Stimulated activated CD4-positive, alpha-beta T cell treated with anti-CD3 and anti-CD28 coated beads, Interleukin-12 subunit alpha, Interleukin-12 subunit beta, amount 100 ng/mL, for 48 hours (primary cell): ENCODE results near the gene ZNF311.
"Not testable (repeated sequence)": the region's sequence is repeated elsewhere in the genome, so short reads cannot be mapped to it uniquely, and the experiment has no call there.

Source experiments
- DNase-seq, 3 donors: peaks; one replicate each; pipeline ENCODE4 v3.0.0-alpha.2; 2020; ENCODE audit warnings: low read depth in 2 of 3, low spot score in 1 of 3

Gene ZNF311

DNA sequence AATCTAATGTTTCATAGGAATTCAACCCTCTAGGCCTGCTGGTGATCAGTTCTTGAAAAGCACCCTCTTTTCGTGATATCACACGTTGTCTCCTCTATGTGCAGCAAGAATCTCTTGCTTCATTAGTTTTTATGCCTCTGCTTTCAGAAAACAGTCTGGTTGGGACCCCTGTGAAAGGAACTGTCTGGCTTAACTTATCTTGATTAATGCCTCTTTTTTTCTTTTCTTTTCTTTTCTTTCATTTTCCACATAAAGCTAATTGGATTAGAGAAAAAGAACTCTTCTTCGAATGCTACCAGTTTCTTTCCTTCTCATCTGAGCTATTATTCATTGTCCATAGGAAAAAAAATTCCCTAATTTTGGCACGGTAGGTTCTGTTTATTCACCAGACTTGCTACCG, 21.3 kb downstream of the ZNF311 start:
- no peak for DNase-seq

DNA sequence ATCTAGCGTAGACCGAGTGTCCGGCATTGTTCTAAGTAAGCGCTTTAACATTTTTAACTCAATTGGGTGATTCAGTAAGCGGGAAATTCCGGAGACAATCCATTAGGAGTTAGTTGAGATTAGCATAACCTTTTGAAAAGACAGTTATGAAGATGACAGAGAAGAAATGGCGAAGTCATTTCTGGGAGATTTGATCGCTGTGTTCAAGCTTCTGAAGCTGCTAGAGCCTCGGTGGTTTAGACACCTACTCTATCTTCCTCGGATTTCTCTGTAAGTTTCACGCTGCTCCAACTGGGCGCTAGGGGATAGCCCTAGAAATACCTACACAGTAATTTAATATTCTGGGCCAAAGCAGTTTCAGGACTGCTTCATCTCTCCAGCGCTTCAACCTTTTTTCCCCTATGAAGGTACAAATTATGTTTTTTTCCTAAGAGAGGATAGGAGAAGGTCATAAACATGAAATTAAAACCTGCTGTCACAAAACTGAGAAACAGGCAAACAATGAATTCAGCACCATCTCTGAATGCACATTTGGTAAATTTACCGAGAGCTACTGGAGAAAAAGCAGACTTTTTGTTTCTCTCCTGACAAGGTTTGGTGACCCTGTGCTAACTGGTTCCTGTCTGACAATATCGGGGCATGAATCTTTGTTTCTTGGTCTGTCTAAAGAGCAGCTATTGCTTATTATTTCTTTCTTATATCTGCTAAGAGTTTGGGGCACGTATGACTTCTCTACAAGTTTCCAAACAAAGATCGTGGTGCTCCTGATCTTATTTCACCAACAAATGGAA, 22.4 kb downstream of the ZNF311 start:
- no peak for DNase-seq

DNA sequence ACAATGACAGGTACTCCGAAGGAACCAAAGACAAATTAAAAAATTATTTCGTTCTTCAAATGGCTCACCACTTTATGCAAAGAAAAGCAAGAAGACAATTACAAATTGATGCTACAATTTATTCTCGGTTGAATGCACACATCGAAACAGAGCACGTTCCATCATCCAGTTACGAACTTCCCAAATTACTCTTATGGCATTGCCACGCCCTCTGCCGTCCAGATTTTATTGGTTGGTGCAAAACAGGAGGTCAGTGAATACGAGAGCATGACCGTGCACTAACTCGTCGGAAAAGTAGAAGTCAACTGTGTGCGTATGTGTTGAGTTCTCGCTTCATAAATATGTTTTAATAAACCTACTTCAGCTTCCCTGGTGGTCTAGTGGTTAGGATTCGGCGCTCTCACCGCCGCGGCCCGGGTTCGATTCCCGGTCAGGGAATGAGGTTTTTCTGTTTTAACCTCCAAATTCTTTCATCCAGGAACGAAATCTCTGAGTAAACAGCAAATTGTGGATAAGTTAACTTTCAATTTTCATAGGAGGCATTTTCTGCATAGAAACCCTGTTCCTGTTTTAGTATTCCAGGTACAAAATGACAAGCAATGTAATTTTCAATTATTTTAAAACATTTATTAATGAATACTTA, 23.2 kb downstream of the ZNF311 start:
- DNase-seq, result peak; percentile 56 to 80 (median 67)

DNA sequence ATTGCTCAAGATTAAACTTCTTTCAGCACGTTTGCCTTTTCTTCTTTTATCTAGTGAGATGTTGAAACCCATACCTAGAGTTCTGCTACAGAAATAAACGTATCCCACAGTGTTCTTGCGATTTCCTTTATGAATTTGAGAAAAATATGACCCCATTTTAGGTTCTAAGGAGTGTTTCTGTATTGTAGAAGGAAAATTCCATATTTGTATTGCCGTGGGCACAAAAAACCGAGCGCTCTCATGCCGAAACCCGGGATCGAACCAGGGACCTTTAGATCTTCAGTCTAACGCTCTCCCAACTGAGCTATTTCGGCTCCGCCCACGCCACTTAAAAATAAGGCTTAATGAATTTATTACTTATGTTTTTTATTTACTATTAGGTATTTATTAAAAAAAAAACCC, 23.7 kb downstream of the ZNF311 start:
- DNase-seq, result peak; percentile 66 to 87 (median 71)

DNA sequence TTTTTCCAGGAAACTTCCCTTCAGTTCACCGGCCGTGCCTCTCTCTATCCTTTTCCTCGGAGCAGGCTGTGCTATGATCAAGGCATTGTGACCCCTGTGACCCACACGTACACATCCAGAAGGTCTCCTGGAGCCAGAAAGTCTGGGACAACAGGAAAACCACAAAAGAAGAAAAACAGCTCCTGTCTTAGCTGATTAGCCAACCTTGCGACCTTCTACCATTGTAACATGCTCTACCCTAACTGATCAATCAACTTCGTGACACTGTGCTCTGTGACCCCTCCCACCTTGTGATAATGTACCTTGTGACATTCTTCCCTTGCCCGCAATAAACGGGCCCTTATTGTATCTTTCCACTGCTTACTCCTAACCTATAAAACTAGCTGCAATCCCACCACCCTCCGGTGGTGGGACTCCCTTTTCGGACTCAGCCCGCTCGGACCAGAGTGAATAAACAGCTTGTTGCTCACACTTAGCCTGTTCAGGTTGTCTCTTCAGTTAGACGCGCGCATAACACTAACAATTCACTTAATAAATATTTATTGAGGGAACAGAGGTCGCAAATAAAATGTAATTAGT, 24.2 kb downstream of the ZNF311 start:
- DNase-seq, result peak; percentile 39 to 50 (median 41)

DNA sequence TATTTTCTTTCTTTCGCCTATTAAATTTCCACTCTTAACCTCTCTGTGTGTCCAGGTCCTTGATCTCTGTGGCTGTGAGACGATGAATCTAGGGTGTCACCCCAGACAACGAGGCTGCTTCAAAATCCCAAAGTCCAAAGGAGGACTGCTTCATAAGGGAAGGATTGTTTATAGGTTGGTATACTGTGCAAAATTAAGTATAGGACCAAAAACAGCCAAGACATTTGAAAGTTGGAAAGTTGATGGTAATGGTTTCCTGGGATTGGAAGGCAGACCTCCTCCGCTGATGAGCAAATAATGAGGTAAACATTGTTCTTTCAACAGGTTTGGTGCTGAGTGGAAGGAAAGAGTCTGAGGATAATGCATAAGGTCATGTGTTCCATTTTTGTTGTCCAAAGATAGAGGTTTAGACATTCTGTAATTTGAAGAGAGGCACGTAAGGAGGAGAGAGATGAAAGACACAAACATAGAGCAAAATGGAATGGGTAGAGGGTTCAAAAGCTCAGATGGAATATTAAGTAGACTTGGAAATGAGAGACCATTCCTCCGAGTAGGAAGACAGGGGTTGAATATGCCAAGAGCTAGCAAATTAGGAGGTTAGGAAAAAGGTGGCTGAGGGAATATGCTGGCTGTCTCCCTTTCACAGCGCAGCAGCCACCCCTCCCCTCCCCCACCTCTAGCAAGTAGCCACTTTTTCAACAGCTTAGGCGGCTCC, 24.8 kb downstream of the ZNF311 start:
- no peak for DNase-seq

DNA sequence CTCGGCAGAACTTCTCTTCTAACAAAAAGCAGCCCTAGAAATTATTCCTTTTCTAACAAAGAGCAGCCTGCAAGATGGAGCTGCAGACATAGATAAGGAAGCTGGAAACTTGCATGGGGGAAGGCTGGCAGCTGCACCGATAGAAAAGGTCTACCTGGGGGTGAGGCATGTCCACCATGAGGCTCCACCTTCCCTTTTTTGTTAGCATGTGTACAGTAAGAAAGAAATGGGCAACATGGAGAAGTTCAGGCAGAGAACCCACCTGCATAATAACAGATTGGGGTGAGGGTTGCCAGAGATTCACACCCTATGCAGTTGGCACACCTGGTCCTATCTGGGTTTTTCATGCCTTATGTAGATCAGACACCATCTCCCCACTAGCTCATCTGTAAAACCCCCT, 25.4 kb downstream of the ZNF311 start:
- DNase-seq, result no peak

DNA sequence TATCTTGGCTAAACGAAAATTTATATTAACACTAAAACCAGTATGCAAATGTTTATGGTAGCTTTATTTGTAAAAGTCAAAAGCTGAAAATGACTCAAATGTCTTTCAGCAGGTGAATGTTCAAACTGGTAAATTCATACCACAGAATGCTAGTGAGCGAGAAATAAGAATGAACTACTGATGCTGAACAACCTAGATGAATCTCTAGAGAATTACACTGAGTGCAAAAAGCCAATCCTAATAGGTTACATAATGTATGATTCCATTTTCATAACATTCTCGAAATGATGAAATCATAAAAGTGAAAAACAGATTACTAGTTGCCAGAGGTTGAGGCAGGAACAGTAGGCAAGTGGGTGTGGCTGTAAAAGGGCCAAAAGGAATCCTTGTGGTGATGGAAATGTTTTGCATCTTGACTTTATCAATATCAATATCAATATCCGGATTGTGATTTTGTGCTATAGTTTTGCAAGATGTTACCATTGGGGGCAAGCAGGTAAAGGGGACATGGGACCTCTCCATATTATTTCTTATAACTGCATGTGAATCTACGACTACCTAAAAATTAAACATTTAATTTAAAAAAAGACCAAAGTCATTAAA, 26.1 kb downstream of the ZNF311 start:
- no peak for DNase-seq

DNA sequence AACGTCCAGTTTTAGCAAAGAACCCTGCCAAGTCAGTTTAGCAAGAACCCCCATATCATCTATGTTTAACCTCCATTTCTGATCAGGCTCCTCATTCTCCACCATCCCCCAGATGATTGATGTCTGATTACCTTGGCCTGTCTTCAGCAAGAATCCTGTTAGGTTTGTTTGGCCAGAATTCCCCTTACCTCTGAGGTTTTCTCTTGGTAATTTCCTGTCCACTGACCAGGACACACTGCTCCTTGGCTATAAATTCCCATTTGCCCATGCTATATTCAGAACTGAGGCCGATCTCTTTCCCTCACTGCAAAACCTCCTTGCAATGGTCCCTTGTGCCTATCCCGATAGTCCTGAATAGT, 27.0 kb downstream of the ZNF311 start:
- DNase-seq, result no peak

DNA sequence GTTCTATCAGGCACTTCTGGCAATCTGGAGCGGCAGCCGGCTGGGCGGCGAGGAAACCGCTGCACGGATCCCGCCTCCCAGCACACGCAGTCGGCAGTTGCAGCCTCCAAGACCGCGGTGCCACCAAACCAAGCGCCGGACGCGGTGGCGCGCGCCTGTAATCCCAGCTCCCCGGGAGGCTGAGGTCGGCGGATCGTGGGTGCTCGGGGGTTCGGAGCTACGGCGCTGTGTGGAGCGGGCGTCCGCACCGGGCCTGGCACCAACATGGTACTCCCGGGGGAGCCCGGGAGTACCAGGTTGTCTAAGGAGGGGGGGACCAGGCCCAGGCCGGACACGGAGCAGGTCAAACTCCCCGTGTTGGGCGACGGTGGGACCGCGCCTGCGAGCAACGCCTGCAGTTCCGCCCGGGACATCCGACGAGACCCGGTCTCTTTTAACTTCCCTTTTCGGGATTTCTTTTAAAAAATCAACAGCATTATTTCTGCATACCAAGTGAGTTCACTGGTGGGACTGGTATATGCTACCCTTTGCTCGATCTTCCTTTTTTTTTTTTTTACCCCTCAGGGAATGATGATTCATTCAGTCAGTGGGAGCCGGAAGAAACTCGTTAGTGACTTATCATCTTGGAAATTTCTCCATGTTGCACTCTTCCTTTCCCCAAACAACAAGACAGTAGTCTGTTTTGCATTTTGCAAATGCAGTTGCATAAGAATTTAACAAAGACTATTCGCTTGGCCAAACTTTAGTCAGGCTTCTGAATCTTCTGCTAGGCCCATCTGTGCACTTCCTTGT, 27.6 kb downstream of the ZNF311 start:
- no peak for DNase-seq

DNA sequence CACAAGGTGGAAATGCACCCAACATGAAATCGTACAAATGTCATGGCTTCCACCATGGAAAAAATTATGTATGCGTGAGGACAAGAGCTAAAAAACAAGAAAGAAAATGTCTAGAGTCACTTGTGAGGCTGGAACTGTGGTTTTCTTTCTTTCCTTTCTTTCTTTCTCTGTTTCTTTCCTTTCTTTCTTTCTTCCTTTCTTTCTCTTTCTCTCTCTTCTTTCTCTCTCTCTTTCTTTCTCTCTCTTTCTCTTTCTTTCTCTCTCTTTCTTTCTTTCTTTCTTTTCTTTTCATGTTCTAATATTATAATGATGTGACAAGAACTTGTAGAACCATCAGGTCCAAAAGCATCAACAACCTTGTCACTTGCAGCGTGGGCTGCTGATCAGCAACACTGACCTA, 28.4 kb downstream of the ZNF311 start:
- no peak for DNase-seq

DNA sequence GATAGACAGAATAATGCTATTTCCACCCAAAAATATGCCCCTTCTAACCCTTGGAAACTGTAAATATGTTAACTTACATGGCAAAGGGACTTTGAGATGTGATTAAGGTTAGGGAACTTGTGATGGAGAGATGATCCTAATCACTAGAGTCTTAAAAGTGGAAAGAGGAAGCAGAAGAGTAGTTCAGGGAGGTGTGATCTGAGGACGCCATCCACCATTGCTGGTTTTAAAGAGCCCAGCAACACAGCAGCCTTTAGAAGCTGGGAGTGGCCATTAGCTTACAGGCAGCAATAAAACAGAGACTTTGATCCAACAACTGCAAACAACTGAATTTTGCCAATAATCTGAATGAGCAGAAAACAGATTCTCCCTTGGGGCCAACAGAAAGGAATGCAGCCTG, 30.6 kb downstream of the ZNF311 start:
- DNase-seq, result no peak

DNA sequence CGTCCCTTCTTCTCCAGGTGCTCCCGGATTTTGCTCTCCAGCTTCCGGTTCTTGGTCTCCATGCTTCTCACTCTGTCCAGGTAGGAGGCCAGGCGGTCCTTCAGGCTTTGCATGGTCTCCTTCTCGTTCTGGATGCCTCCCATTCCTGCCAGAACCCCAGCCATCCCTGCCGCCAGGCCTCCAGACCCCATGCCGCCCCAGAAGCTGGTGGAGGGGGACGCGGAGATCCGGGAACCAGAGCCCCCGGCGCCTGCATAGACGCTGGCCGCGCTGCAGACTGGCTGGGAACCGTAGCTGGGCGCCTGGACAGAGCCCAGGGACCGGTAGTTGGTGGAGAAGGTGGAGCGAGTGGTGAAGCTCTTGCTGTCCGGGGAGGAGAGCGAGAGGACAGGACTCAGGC, 35.1 kb downstream of the ZNF311 start:
- not testable (repeated sequence) for DNase-seq

DNA sequence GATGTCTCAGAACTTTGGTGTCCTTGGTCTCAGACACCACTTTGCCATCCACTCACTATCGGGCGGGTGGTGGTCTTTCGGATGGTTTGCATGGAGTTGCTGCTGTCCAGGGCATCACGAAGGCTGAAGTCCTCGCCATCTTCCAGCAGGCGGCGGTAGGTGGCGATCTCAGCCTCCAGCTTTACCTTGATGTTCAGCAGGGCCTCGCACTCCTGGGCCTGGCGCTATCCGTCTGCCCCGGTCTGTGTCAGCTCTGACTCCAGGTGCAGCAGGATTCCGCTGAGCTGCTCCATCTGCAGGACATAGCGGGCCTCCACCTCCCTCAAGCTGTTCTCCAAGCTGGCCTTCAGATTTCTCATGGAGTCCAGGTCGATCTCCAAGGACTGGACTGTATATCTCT, 36.0 kb downstream of the ZNF311 start:
- DNase-seq, result no peak

DNA sequence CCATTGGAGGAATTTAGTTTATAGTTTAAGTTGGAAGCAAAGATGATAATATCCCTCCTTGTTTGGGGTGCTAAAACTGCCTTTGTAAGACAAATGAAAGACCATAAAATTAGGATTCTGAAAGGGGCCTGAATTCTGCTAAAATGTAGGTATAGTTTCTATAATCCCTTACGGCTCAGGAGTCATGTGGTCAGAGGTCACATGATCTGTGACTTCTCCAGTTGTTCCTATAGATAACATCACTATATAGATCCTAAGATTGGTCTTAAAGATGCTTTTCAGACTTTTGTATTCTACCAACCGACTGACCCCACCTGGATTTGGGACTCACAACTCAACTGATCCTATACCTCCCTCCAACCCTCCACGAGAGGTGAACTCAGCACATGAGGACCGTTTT, 36.6 kb downstream of the ZNF311 start:
- no peak for DNase-seq

DNA sequence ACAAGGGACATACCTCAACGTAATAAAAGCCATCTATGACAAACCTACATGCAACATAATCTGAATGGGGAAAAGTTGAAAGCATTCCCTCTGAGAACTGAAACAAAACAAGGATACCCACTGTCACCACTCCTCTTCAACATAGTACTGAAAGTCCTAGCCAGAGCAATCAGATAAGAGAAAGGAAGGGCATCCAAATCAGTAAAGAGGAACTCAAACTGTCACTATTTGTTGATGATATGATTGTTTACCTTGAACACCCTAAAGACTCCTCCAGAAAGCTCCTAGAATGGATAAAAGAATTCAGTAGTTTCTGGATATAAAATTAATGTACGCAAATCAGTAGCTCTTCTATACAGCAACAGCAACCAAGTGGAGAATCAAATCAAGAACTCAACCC, 39.4 kb downstream of the ZNF311 start:
- no peak for DNase-seq

DNA sequence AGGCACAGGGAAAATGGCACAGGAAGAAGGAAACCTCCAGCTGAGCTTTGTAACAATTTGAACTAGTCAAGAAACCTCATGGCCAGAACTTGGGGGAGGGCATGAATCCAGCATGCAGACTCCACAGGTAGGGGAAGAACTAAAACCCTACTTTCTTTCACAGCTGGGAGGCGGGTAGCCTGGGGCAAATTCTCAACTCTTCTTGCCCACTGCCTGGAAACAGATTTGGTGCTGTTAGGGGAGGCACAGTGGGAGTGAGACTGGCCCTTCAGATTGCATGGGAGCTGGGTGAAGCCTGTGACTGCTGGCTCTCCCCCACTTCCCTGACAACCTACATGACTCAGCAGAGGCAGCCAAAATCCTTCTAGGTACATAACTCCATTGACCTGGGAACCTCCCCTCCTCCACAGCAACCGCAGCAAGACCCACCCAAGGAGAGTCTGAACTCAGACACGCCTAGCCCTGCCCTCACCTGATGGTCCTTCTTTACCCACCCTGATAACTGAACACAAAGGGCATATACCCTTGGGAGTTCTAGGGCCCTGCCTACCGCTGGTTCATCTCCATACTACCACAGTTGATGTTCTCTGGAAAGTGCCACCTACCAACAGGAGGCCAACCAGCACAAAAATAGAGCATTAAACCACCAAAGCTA, 44.1 kb downstream of the ZNF311 start:
- no peak for DNase-seq

DNA sequence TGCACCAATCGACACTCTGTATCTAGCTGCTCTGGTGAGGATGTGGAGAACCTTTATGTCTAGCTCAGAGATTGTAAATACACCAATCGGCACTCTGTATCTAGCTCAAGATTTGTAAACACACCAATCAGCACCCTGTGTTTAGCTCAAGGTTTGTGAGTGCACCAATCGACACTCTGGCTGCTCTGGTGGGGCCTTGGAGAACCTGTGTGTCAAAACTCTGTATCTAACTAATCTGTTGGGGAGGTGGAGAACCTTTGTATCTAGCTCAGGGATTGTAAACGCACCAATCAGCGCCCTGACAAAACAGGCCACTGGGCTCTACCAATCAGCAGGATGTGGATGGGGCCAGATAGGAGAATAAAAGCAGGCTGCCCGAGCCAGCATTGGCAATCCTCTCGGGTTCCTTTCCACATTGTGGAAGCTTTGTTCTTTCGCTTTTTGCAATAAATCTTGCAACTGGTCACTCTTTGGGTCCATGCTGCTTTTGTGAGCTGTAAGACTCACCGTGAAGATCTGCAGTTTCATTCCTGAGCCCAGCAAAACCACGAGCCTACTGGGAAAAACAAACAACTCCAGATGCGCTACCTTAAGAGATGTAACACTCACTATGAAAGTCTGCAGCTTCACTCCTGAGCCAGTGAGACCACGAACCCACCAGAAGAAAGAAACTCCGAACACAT, 46.4 kb downstream of the ZNF311 start:
- not testable (repeated sequence) for DNase-seq

DNA sequence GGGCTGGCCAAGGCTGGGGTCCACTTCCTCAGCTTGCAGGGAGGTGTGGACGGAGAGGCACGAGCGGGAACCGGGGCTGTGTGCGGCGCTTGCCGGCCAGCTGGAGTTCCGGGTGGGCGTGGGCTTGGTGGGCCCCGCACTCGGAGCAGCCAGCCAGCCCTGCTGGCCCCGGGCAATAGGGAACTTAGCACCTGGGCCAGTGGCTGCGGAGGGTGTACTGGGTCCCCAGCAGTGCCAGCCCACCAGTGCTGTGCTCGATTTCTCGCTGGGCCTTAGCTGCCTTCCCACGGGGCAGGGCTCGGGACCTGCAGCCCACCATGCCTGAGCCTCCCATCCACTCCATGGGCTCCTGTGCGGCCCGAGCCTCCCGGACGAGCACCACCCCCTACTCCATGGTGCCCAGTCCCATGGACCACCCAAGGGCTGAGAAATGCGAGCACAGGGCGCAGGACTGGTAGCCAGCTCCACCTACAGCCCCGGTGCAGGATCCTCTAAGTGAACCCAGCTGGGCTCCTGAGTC, 47.3 kb downstream of the ZNF311 start:
- DNase-seq, result not testable (repeated sequence)
